Trophoblast cell (in vitro differentiated cells and primary cell): ENCODE results near the gene RNLS.
A peak's percentile ranks its signal among the peaks of the same experiment; 100 is the strongest.

Experiments
- DNase-seq, 2 donors: peaks; one replicate each; pipeline ENCODE4 v3.0.0-alpha.2; 2016
- H2AFZ ChIP-seq: 2 replicates; pipeline ENCODE4 v1.6.1; 2013; ENCODE audit warnings: low read length, moderate library complexity, mild to moderate bottlenecking; ENCODE audit not compliant: insufficient read depth, poor library complexity
- H2AK5ac ChIP-seq: 2 replicates; pipeline ENCODE4 v1.6.1; 2013; ENCODE audit warnings: mild to moderate bottlenecking, low read length
- H2BK120ac ChIP-seq: 2 replicates; pipeline ENCODE4 v1.6.1; 2013; ENCODE audit warnings: low read length, mild to moderate bottlenecking, moderate library complexity; ENCODE audit not compliant: insufficient read depth, poor library complexity
- H2BK12ac ChIP-seq: 2 replicates; pipeline ENCODE4 v1.6.1; 2013; ENCODE audit warnings: mild to moderate bottlenecking, low read length, moderate library complexity
- H2BK5ac ChIP-seq: 2 replicates; pipeline ENCODE4 v1.6.1; 2013; ENCODE audit warnings: low read length, low read depth, moderate library complexity, mild to moderate bottlenecking; ENCODE audit not compliant: poor library complexity
- H3K14ac ChIP-seq: 2 replicates; pipeline ENCODE4 v1.6.1; 2013; ENCODE audit warnings: mild to moderate bottlenecking, low read length
- H3K18ac ChIP-seq: 2 replicates; pipeline ENCODE4 v1.6.1; 2013; ENCODE audit warnings: mild to moderate bottlenecking, low read length
- H3K23ac ChIP-seq: 2 replicates; pipeline ENCODE4 v1.6.1; 2013; ENCODE audit warnings: low read length
- H3K27ac ChIP-seq: 2 replicates; pipeline ENCODE4 v1.5.1; 2013; ENCODE audit warnings: low read depth, mild to moderate bottlenecking, inconsistent platforms, low read length, moderate library complexity
- H3K27me3 ChIP-seq: 2 replicates; pipeline ENCODE4 v1.6.1; 2013; ENCODE audit warnings: inconsistent platforms, mild to moderate bottlenecking, low read length, moderate library complexity; ENCODE audit not compliant: insufficient read depth
- H3K36me3 ChIP-seq, 2 experiments: 1 replicate in 1 of 2; 2 replicates in 1 of 2; pipeline ENCODE4 v1.6.1; 2013; ENCODE audit warnings: low read length in 2 of 2, mild to moderate bottlenecking in 2 of 2, moderate library complexity in 1 of 2; ENCODE audit not compliant: insufficient read depth in 2 of 2, control insufficient read depth in 1 of 2
- H3K4ac ChIP-seq: 2 replicates; pipeline ENCODE4 v1.6.1; 2013; ENCODE audit warnings: low read depth, mild to moderate bottlenecking, low read length, moderate library complexity
- H3K4me1 ChIP-seq, 2 experiments: 1 replicate in 1 of 2; 2 replicates in 1 of 2; pipeline ENCODE4 v1.6.1; 2013; ENCODE audit warnings: low read length in 2 of 2, mild to moderate bottlenecking in 2 of 2, moderate library complexity in 1 of 2; ENCODE audit not compliant: insufficient read depth in 2 of 2, control insufficient read depth in 1 of 2
- H3K4me2 ChIP-seq: 2 replicates; pipeline ENCODE4 v1.6.1; 2013; ENCODE audit warnings: inconsistent platforms, mild to moderate bottlenecking, low read length, moderate library complexity
- H3K4me3 ChIP-seq: 2 replicates; pipeline ENCODE4 v1.5.1; 2013; ENCODE audit warnings: mild to moderate bottlenecking, low read depth, low read length, inconsistent platforms
- H3K79me1 ChIP-seq: one replicate; pipeline ENCODE4 v1.6.1; 2013; ENCODE audit warnings: low read length
- H3K79me2 ChIP-seq: 2 replicates; pipeline ENCODE4 v1.6.1; 2013; ENCODE audit warnings: low read length, mild to moderate bottlenecking; ENCODE audit not compliant: control insufficient read depth, insufficient read depth, poor library complexity
- H3K9ac ChIP-seq: 2 replicates; pipeline ENCODE4 v1.6.1; 2013; ENCODE audit warnings: mild to moderate bottlenecking, low read length
- H3K9me3 ChIP-seq: 2 replicates; pipeline ENCODE4 v1.6.1; 2013; ENCODE audit warnings: low read depth, mild to moderate bottlenecking, control low read depth, inconsistent platforms, low read length; ENCODE audit not compliant: insufficient read depth
- H4K12ac ChIP-seq: 2 replicates; pipeline ENCODE4 v1.6.1; 2013; ENCODE audit warnings: low read depth, mild to moderate bottlenecking, low read length, moderate library complexity
- H4K8ac ChIP-seq: 2 replicates; pipeline ENCODE4 v1.6.1; 2013; ENCODE audit warnings: low read depth, mild to moderate bottlenecking, low read length, moderate library complexity
- H4K91ac ChIP-seq: one replicate; pipeline ENCODE4 v1.6.1; 2013; ENCODE audit warnings: low read depth, mild to moderate bottlenecking, low read length, moderate library complexity
- WGBS: extraction: QIAGEN DNeasy Blood & Tissue Kit; methylation state at CpG from one replicate; pipeline ENCODE4 v1.1.7; 2013; ENCODE audit warnings: missing lambda C conversion rate; ENCODE audit not compliant: insufficient read length, insufficient coverage; ENCODE audit errors: extremely low coverage; 5-methylcytosine and 5-hydroxymethylcytosine counted together

RNLS gene

DNA sequence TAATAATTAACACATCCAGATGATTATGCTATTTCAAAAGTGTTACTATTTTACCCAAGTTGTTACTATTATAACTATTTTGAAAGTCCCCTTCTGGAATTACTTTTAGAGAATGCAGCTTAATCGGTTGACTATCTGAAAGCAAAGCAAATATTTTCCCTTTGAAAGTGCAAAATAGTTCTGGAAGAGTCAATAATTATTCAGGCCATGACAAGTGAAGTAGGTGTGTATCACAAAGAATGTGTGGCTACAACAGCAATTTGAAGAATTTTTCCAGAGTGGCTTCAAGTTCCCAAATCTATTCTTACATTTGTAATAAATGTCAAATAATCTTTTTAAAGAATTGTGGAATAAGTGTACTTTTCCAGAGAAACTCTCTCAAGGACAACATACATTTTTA is 42.8 kb downstream of the RNLS start:
- Histone ChIP-seq H4K8ac (no peak overlapping the region), H4K91ac (no peak overlapping the region), H3K14ac (no peak overlapping the region), H3K27me3 (no peaks in the 10 kb centered on the region), H3K18ac (no peak overlapping the region), H2BK12ac (no peak overlapping the region), H2BK5ac (no peak overlapping the region), H4K12ac (no peak overlapping the region), H3K4me1 (peaks cover 2 to 11% of the 10 kb centered on the region in 2 experiments), H2AK5ac (no peak overlapping the region), H2AFZ (no peak overlapping the region), H2BK120ac (no peak overlapping the region), H3K36me3 (no peaks in the 10 kb centered on the region), H3K4me2 (no peak overlapping the region), H3K23ac (no peak overlapping the region), H3K4ac (no peak overlapping the region), H3K79me1 (peaks cover 21% of the 10 kb centered on the region), H3K9ac (no peak overlapping the region), H3K4me3 (no peak overlapping the region), H3K79me2 (no peaks in the 10 kb centered on the region), H3K27ac (no peak overlapping the region), H3K9me3 (no peaks in the 10 kb centered on the region)
- WGBS: no CpG with 5 or more reads among the region's 1 CpG
- DNase-seq: peak in 1 of 2 donors; percentile 20

DNA sequence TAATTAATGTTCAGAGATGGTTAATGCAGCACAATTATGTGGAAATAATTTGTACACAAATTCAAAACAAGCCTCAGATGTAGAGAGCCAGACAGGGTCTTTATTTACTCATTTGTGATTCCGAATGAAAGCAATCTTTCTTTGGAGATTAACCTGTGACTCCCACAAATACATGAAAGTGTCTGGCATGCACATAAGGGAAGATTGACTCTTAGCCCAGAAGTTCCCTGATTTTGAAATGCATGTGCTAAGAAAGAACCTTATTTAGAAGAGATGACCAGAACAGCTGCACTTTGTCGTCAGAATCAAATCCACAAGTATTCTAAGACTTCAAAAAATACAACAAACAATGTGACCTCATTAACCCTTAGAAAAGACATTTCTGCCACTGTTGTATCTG is 45.1 kb downstream of the RNLS start:
- Histone ChIP-seq H3K9me3 (no peaks in the 10 kb centered on the region), H3K9ac (no peak overlapping the region), H4K91ac (no peak overlapping the region), H2BK120ac (no peak overlapping the region), H4K8ac (no peak overlapping the region), H2BK5ac (no peak overlapping the region), H3K4me3 (no peak overlapping the region), H3K27ac (peak overlapping the region; percentile 51), H3K79me2 (no peaks in the 10 kb centered on the region), H3K18ac (no peak overlapping the region), H3K4me1 (peaks cover 2 to 11% of the 10 kb centered on the region in 2 experiments), H4K12ac (no peak overlapping the region), H3K14ac (no peak overlapping the region), H2AK5ac (no peak overlapping the region), H3K36me3 (no peaks in the 10 kb centered on the region), H3K79me1 (peaks cover 18% of the 10 kb centered on the region), H2AFZ (no peak overlapping the region), H3K23ac (no peak overlapping the region), H3K4me2 (no peak overlapping the region), H3K27me3 (no peaks in the 10 kb centered on the region), H3K4ac (no peak overlapping the region), H2BK12ac (no peak overlapping the region)
- WGBS: no CpG with 5 or more reads among the region's 2 CpGs
- peak; percentile 35 to 73 for DNase-seq

DNA sequence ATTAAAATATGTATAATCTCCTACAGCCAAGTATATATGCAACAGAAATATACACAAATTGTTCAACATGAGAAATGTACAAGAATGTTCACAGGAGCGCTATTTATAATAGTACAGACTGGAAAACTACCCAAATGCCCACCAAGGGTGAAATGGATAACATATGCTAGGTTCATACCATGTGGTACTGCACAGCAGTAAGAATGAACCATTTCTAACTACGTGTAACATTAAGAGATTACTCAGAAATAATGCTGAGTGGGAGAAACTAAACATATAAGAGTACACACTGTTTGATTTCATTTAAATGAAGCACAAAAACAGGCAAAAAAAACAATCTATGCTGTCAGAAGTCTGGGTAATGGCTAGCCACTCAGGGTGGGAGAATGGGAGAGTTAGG is 45.8 kb downstream of the RNLS start:
- H2BK12ac ChIP-seq: peak overlapping the region; percentile 84
- no peak overlapping the region for H3K23ac ChIP-seq
- H3K79me2 ChIP-seq: no peaks in the 10 kb centered on the region
- peak overlapping the region; percentile 54 for H4K8ac ChIP-seq
- H2AFZ ChIP-seq: no peak overlapping the region
- peak overlapping the region; percentile 88 for H3K27ac ChIP-seq
- H3K18ac ChIP-seq: no peak overlapping the region
- H3K4me3 ChIP-seq: no peak overlapping the region
- no peak for DNase-seq
- peak overlapping the region; percentile 94 for H4K91ac ChIP-seq
- peaks cover 2 to 9% of the 10 kb centered on the region in 2 experiments for H3K4me1 ChIP-seq
- no peak overlapping the region for H4K12ac ChIP-seq
- H2BK120ac ChIP-seq: peak overlapping the region; percentile 99
- H3K36me3 ChIP-seq: no peaks in the 10 kb centered on the region
- WGBS: no CpG with 5 or more reads among the region's 2 CpGs
- H3K79me1 ChIP-seq: peaks cover 14% of the 10 kb centered on the region
- H2BK5ac ChIP-seq: peak overlapping the region; percentile 96
- H3K4ac ChIP-seq: peak overlapping the region; percentile 55
- H3K4me2 ChIP-seq: no peak overlapping the region
- H3K27me3 ChIP-seq: no peaks in the 10 kb centered on the region
- no peak overlapping the region for H2AK5ac ChIP-seq
- H3K9ac ChIP-seq: no peak overlapping the region
- no peaks in the 10 kb centered on the region for H3K9me3 ChIP-seq
- peak overlapping the region; percentile 87 for H3K14ac ChIP-seq

DNA sequence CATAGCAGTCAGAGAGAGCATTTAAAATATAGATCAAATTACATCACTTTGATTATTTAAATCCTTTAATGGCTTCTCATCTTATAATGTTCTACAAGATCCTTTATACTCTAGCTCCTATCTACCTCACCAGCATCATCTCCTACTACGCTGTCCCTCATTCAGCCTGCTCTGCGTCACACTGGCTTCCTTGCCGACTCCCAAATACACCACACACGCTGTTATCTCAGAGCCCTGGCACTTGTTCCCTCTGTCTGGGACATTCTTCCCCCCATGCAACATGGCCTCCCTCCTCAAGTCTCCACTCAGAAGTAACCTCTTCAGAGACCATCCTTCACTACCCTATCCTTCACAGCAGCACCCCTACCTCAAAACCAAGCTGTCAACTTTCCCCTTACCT is 46.7 kb downstream of the RNLS start:
- no peak overlapping the region for H3K27ac ChIP-seq
- peaks cover 2 to 5% of the 10 kb centered on the region in 2 experiments for H3K4me1 ChIP-seq
- no peaks in the 10 kb centered on the region for H3K9me3 ChIP-seq
- H4K8ac ChIP-seq: peak overlapping the region; percentile 41
- H2BK5ac ChIP-seq: peak overlapping the region; percentile 87
- peak overlapping the region; percentile 53 for H3K4ac ChIP-seq
- H3K14ac ChIP-seq: peak overlapping the region; percentile 41
- H3K4me2 ChIP-seq: no peak overlapping the region
- peak overlapping the region; percentile 12 for H3K18ac ChIP-seq
- peak overlapping the region; percentile 75 for H2AK5ac ChIP-seq
- peak overlapping the region; percentile 93 for H2BK12ac ChIP-seq
- H3K4me3 ChIP-seq: no peak overlapping the region
- H3K36me3 ChIP-seq: no peaks in the 10 kb centered on the region
- no peak overlapping the region for H2AFZ ChIP-seq
- H3K27me3 ChIP-seq: no peaks in the 10 kb centered on the region
- no peak overlapping the region for H4K12ac ChIP-seq
- H2BK120ac ChIP-seq: peak overlapping the region; percentile 72
- no CpG with 5 or more reads among the region's 4 CpGs for WGBS
- peaks cover 11% of the 10 kb centered on the region for H3K79me1 ChIP-seq
- peak overlapping the region; percentile 74 for H4K91ac ChIP-seq
- H3K9ac ChIP-seq: no peak overlapping the region
- H3K79me2 ChIP-seq: no peaks in the 10 kb centered on the region
- H3K23ac ChIP-seq: no peak overlapping the region
- DNase-seq: no peak
